Stimulated activated CD4-positive, alpha-beta T cell treated with anti-CD3 and anti-CD28 coated beads, Interleukin-2, amount 100 ng/mL, for 48 hours (primary cell): Measurements from ENCODE around the gene ASPG.

Experiments
- DNase-seq, 2 donors: peaks; one replicate each; pipeline ENCODE4 v3.0.0-alpha.2; 2020

Gene ASPG

GRCh38 chr14:104107101-104107581 is 21.6 kb downstream of the ASPG start:
- no peak for DNase-seq

GRCh38 chr14:104107611-104108569 is 22.4 kb downstream of the ASPG start:
- DNase-seq = no peak

GRCh38 chr14:104108570-104109541 is 23.4 kb downstream of the ASPG start:
- DNase-seq = no peak

- DNase-seq = no peak
Measured at GRCh38 chr14:104109731-104110361, 24.3 kb downstream of the ASPG start.

- no peak for DNase-seq
Measured at GRCh38 chr14:104110491-104111209, 25.1 kb downstream of the ASPG start.

- no peak for DNase-seq
Measured at GRCh38 chr14:104111301-104112112, 26.0 kb downstream of the ASPG start.

- no peak for DNase-seq
Measured at GRCh38 chr14:104112113-104112505, 26.6 kb downstream of the ASPG start.

- DNase-seq = no peak
Measured at GRCh38 chr14:104112609-104113571, 27.4 kb downstream of the ASPG start.

GRCh38 chr14:104113631-104114420 is 28.3 kb downstream of the ASPG start:
- DNase-seq = no peak

- no peak for DNase-seq
Measured at GRCh38 chr14:104114421-104115130, 29.1 kb downstream of the ASPG start.

GRCh38 chr14:104115131-104115600 is 29.7 kb downstream of the ASPG start:
- DNase-seq = no peak

GRCh38 chr14:104115691-104116287 is 30.3 kb downstream of the ASPG start:
- no peak for DNase-seq

- no peak for DNase-seq
Measured at GRCh38 chr14:104116288-104116755, 30.8 kb downstream of the ASPG start.

- DNase-seq = peak in 1 of 2 donors; percentile 21
Measured at GRCh38 chr14:104116756-104117340, 31.3 kb downstream of the ASPG start.

GRCh38 chr14:104117341-104118005 is 32.0 kb downstream of the ASPG start:
- no peak for DNase-seq

GRCh38 chr14:104118006-104118844 is 32.7 kb downstream of the ASPG start:
- DNase-seq = no peak
